Heart right ventricle (tissue), 16 donors: Measurements from ENCODE around the gene CBLL2. TPM values are rescaled to one million over a fixed set of nuclear protein-coding genes. Genes with fewer than 3 reads are reported as not detected.

ENCODE experiments used
- ATAC-seq, 8 donors: fragments of 200-7000 bp; cut with Tn5 transposase; one replicate each; pipeline ENCODE4 v1.9.1; 2020; ENCODE audit warnings: mild to moderate bottlenecking in 8 of 8, moderate library complexity in 8 of 8, moderate number of reproducible peaks in 1 of 8
- DNase-seq, 2 donors: peaks; one replicate each; pipeline ENCODE4 v3.0.0-alpha.2; 2020
- H3K27ac ChIP-seq, 10 donors: fragments of 200-600 bp; sonication (generic) in 2 of 10; one replicate each; pipeline versions ENCODE4 v1.5.0 to v1.8.0; 2020 to 2022; ENCODE audit warnings: mild to moderate bottlenecking in 3 of 10
- H3K27me3 ChIP-seq, 7 donors: fragments of 200-600 bp; one replicate each; pipeline ENCODE4 v1.8.0; 2021 to 2022; ENCODE audit warnings: mild to moderate bottlenecking in 2 of 7
- H3K36me3 ChIP-seq, 9 donors: fragments of 200-600 bp; sonication (generic) in 1 of 9; one replicate each; pipeline versions ENCODE4 v1.5.0 to v1.8.0; 2020 to 2022; ENCODE audit warnings: mild to moderate bottlenecking in 2 of 9
- H3K4me1 ChIP-seq, 9 donors: fragments of 200-600 bp; sonication (generic) in 1 of 9; one replicate each; pipeline versions ENCODE4 v1.5.0 to v1.8.0; 2020 to 2022; ENCODE audit warnings: mild to moderate bottlenecking in 4 of 9
- H3K4me3 ChIP-seq, 10 donors: fragments of 200-600 bp; sonication (generic) in 2 of 10; one replicate each; pipeline versions ENCODE4 v1.5.0 to v1.8.0; 2020 to 2022; ENCODE audit warnings: mild to moderate bottlenecking in 7 of 10, moderate library complexity in 2 of 10
- H3K9me3 ChIP-seq, 11 donors: fragments of 200-600 bp in 10 of 11; sonication (generic) in 2 of 11; one replicate each; pipeline versions ENCODE4 v1.5.0 to v1.8.0; 2013 to 2022; ENCODE audit warnings: mild to moderate bottlenecking in 2 of 11, control low read depth in 1 of 11, moderate library complexity in 1 of 11
- CTCF ChIP-seq, 9 donors: fragments of 200-600 bp; sonication (generic) in 2 of 9; IDR thresholded peaks; one replicate each; pipeline versions ENCODE4 v1.5.0 to v1.8.0; 2021 to 2022; ENCODE audit warnings: antibody characterized with exemption in 9 of 9, mild to moderate bottlenecking in 5 of 9, moderate library complexity in 1 of 9
- WGBS, 2 donors: extraction: QIAGEN DNeasy Blood & Tissue Kit; methylation state at CpG; one replicate each; pipeline ENCODE4 v1.1.7; 2013; ENCODE audit warnings: inconsistent platforms in 1 of 2; 5-methylcytosine and 5-hydroxymethylcytosine counted together
- intact Hi-C, 10 donors: fragments of 100-400 bp; cut with DNase I; formaldehyde crosslinking; loops; one replicate each; pipeline versions ENCODE4 v1.11.1 to v1.14.2; 2022
- polyA plus RNA-seq, 2 donors: library from polyadenylated mRNA; stranded (reverse); fragments of 200-250 nt; gene quantifications; one replicate each; pipeline ENCODE4 v1.2.3, GENCODE V29; 2013
- total RNA-seq, 10 donors: library from RNA; stranded (reverse); fragmentation: NEBNext Ultra II Directional in 3 of 10; extraction: Animal tissue kit (Norgen Biotek cat#: 25700) in 3 of 10; gene quantifications; one replicate each; pipeline versions ENCODE4 v1.2.1 to v1.2.4, GENCODE V29; 2021 to 2023
- donor health status: Arrhythmogenic right ventricular cardiomyopathy.
- donor health status: ischemic (EF 13 %, LVEDD 7.1; RV severe dilation, severe dysfunction).
- donor health status: healthy with polysubstance abuse.
- donor health status: DM: no; HTN: yes; CAD: no.
- donor health status: DM: no; HTN: no; CAD: no.
- donor health status: ischemic (EF 25% LVEDD 6.9; RV normal size, moderate dysfunction).
- donor health status: ischemic (EF 25% LVEDD 5.7; RV mildly dilated, moderate dysfunction).
- donor health status: healthy.
- donor health status: DM: yes; HTN: yes; CAD: no.
- donor health status: Ischemic cardiomyopathy.
- donor health status: ischemic (EF 35%, LVEDD 5.7; RV mildly dilated, moderate dysfunction).
- donor health status: nonischemic (EF 11% LVEDD 7.7; RV severe dilation, severe dysfunction).
- donor health status: DM: yes; HTN: yes; CAD: no.
- donor health status: PGD.
- donor health status: ischemic (EF 29% LVEDD 5.4; RV normal size, mild dysfunction).
- donor health status: nonischemic (EF 23%, LVEDD 6.1; RV moderate dilation, normal function).

The CBLL2 gene
- total and polyA plus RNA-seq, 12 donors, result not detected

- 51 to 63% methylated on average over 1 of the region's 1 CpG for WGBS, 2 donors
- DNase-seq (no peak), ATAC-seq (no peak)
- H3K4me3 ChIP-seq, result no peak overlapping the region
- TF ChIP-seq CTCF (IDR thresholded peaks at IDR 0.05), result no peak
- H3K9me3 ChIP-seq, result peaks cover 0 to 4% (median 0%) of the 10 kb centered on the region in 11 donors
- intact Hi-C loops, result no loop called here
- no peak overlapping the region for H3K27ac ChIP-seq
- no peaks in the 10 kb centered on the region for H3K36me3 ChIP-seq
- no peaks in the 10 kb centered on the region for H3K27me3 ChIP-seq
- H3K4me1 ChIP-seq, result no peaks in the 10 kb centered on the region
These were observed 25.5 kb upstream of the CBLL2 start for GRCh38 chrX:22247169-22247568.

- Histone ChIP-seq H3K9me3 (peaks cover 0 to 4% (median 0%) of the 10 kb centered on the region in 11 donors), H3K4me1 (no peaks in the 10 kb centered on the region), H3K36me3 (no peaks in the 10 kb centered on the region), H3K27ac (no peak overlapping the region), H3K27me3 (peaks cover 0 to 5% (median 0%) of the 10 kb centered on the region in 7 donors), H3K4me3 (no peak overlapping the region)
- no peak for TF ChIP-seq CTCF (IDR thresholded peaks at IDR 0.05)
- WGBS, 2 donors, result 81 to 82% methylated on average over 3 of the region's 3 CpGs
- ATAC-seq, result no peak
- DNase-seq, result no peak
- intact Hi-C loops, result no loop called here
These were observed 24.3 kb upstream of the CBLL2 start for GRCh38 chrX:22248401-22248800.

- no peak for TF ChIP-seq CTCF (IDR thresholded peaks at IDR 0.05)
- H3K27me3 ChIP-seq, result peaks cover 0 to 5% (median 0%) of the 10 kb centered on the region in 7 donors
- no peaks in the 10 kb centered on the region for H3K4me1 ChIP-seq
- no peak overlapping the region for H3K27ac ChIP-seq
- ATAC-seq (no peak), DNase-seq (no peak)
- H3K4me3 ChIP-seq, result no peak overlapping the region
- intact Hi-C loops, result no loop called here
- WGBS, 2 donors, result 72 to 76% methylated on average over 2 of the region's 2 CpGs
- H3K9me3 ChIP-seq, result no peaks in the 10 kb centered on the region
- H3K36me3 ChIP-seq, result no peaks in the 10 kb centered on the region
These were observed 23.3 kb upstream of the CBLL2 start for GRCh38 chrX:22249371-22249770.

- no peaks in the 10 kb centered on the region for H3K27me3 ChIP-seq
- H3K4me1 ChIP-seq, result no peaks in the 10 kb centered on the region
- TF ChIP-seq CTCF (IDR thresholded peaks at IDR 0.05), result no peak
- no peak overlapping the region for H3K27ac ChIP-seq
- no peak overlapping the region for H3K4me3 ChIP-seq
- DNase-seq (no peak), ATAC-seq (no peak)
- intact Hi-C loops, result no loop called here
- no peaks in the 10 kb centered on the region for H3K9me3 ChIP-seq
- WGBS, 2 donors, result 74 to 79% methylated on average over 6 of the region's 6 CpGs
- no peaks in the 10 kb centered on the region for H3K36me3 ChIP-seq
These were observed 4.0 kb upstream of the CBLL2 start for GRCh38 chrX:22268706-22269105.
